Kidney (tissue), 14 donors: Measurements from ENCODE around the gene TRIM44. TPM values are rescaled to one million over a fixed set of nuclear protein-coding genes. Genes with fewer than 3 reads are reported as not detected.
A peak's percentile ranks its signal among the peaks of the same experiment; 100 is the strongest.

Source experiments
- DNase-seq, 5 donors: peaks; one replicate each; pipeline ENCODE4 v3.0.0-alpha.2; 2013 to 2020
- FAIRE-seq: peaks from 2 replicates; lab custom pipeline; 2012; peaks lifted over from hg19 to GRCh38; lab: Jason Lieb, UNC
- H3K27ac ChIP-seq, 2 donors: one replicate each; pipeline ENCODE4 v1.7.0; 2013; ENCODE audit warnings: low read depth in 2 of 2, low read length in 2 of 2, inconsistent platforms in 1 of 2
- H3K27me3 ChIP-seq: one replicate; pipeline ENCODE4 v1.7.1; 2013; ENCODE audit warnings: low read length, inconsistent platforms; ENCODE audit not compliant: control insufficient read depth, insufficient read depth
- H3K36me3 ChIP-seq, 3 donors: one replicate each; pipeline versions ENCODE4 v1.7.0 to v1.7.1; 2013; ENCODE audit warnings: low read length in 3 of 3, control low read depth in 1 of 3, inconsistent platforms in 1 of 3; ENCODE audit not compliant: insufficient read depth in 3 of 3, control insufficient read depth in 2 of 3
- H3K4me1 ChIP-seq, 3 donors: one replicate each; pipeline versions ENCODE4 v1.7.0 to v1.7.1; 2013; ENCODE audit warnings: low read length in 3 of 3, inconsistent platforms in 1 of 3, low read depth in 1 of 3; ENCODE audit not compliant: control insufficient read depth in 2 of 3, insufficient read depth in 2 of 3
- H3K4me3 ChIP-seq, 3 donors: one replicate each; pipeline versions ENCODE4 v1.7.0 to v1.8.1; 2013; ENCODE audit warnings: low read length in 3 of 3, control low read depth in 1 of 3, inconsistent platforms in 1 of 3
- H3K9ac ChIP-seq, 3 donors: one replicate each; pipeline versions ENCODE4 v1.7.0 to v1.7.1; 2013; ENCODE audit warnings: low read length in 3 of 3, control low read depth in 1 of 3, inconsistent platforms in 1 of 3
- H3K9me3 ChIP-seq, 3 donors: one replicate each; pipeline versions ENCODE4 v1.7.0 to v1.7.1; 2013; ENCODE audit warnings: low read length in 3 of 3, control low read depth in 1 of 3, inconsistent platforms in 1 of 3; ENCODE audit not compliant: control insufficient read depth in 2 of 3, insufficient read depth in 1 of 3
- intact Hi-C: fragments of 100-400 bp; cut with DNase I; formaldehyde crosslinking; loops from one replicate; pipeline ENCODE4 v1.11.1; 2022
- polyA plus RNA-seq: library from polyadenylated mRNA; stranded (reverse); fragments of 350-450 nt; fragmentation: Illumina TruSeq; extraction: RNeasy Lipid Tissue Mini Kit (QIAGEN cat#74804); gene quantifications from one replicate; pipeline ENCODE4 v1.2.3, GENCODE V29; 2014; ENCODE audit warnings: low read depth, low replicate concordance; ENCODE audit not compliant: insufficient read depth
- total RNA-seq: library from RNA; stranded (reverse); fragmentation: NEBNext Ultra II Directional; extraction: Animal tissue kit (Norgen Biotek cat#: 25700); gene quantifications from one replicate; pipeline ENCODE4 v1.2.1, GENCODE V29; 2021
- TF ChIP-seq, protein P1 (sequence below): IDR thresholded peaks from 3 replicates; pipeline ENCODE4 v1.5.1; 2012; ENCODE audit warnings: mild to moderate bottlenecking, moderate library complexity, borderline replicate concordance; ENCODE audit not compliant: insufficient read depth; ENCODE audit errors: extremely low read depth
- donor health status: control.
- donor health status: control.
- donor health status: control.
- donor health status: control.
- donor health status: control.
- donor health status: DM: yes; HTN: yes; CAD: no.
- donor health status: Normal renal cell carcinoma (clear cell type).

TRIM44 gene
- total and polyA plus RNA-seq, 2 donors from 2014 or later, result 14.5 to 88.9 TPM

DNA sequence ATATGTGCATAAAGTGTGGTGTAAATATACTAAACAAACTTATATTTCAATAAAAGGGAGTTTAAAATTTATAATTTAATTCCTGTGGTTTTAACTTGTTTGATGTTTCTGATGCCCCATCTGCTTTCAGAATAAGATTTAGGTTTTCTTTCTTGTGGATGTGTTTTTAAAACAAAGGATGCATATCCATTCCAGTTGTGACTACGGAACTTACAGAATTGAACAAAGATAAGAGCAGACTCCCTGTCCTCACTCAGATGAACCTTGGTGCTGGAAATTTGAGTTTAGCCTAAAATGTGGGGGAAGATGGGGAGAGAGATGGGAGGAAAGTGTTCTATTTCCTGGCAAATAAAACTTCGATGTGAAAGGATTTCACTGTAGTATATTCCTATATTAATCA, 41.8 kb upstream of the TRIM44 start:
- intact Hi-C loops, result no loop called here
- peaks cover 0 to 14% (median 5%) of the 10 kb centered on the region in 3 donors for H3K4me1 ChIP-seq
- no peak for FAIRE-seq
- TF ChIP-seq, protein P1, sequence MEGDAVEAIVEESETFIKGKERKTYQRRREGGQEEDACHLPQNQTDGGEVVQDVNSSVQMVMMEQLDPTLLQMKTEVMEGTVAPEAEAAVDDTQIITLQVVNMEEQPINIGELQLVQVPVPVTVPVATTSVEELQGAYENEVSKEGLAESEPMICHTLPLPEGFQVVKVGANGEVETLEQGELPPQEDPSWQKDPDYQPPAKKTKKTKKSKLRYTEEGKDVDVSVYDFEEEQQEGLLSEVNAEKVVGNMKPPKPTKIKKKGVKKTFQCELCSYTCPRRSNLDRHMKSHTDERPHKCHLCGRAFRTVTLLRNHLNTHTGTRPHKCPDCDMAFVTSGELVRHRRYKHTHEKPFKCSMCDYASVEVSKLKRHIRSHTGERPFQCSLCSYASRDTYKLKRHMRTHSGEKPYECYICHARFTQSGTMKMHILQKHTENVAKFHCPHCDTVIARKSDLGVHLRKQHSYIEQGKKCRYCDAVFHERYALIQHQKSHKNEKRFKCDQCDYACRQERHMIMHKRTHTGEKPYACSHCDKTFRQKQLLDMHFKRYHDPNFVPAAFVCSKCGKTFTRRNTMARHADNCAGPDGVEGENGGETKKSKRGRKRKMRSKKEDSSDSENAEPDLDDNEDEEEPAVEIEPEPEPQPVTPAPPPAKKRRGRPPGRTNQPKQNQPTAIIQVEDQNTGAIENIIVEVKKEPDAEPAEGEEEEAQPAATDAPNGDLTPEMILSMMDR, result no peak
- no peak for DNase-seq
- no peaks in the 10 kb centered on the region for H3K36me3 ChIP-seq
- H3K9me3 ChIP-seq, result no peaks in the 10 kb centered on the region
- H3K9ac ChIP-seq, result no peak overlapping the region
- H3K27me3 ChIP-seq, result no peaks in the 10 kb centered on the region
- H3K4me3 ChIP-seq, result no peak overlapping the region
- H3K27ac ChIP-seq, result no peak overlapping the region

DNA sequence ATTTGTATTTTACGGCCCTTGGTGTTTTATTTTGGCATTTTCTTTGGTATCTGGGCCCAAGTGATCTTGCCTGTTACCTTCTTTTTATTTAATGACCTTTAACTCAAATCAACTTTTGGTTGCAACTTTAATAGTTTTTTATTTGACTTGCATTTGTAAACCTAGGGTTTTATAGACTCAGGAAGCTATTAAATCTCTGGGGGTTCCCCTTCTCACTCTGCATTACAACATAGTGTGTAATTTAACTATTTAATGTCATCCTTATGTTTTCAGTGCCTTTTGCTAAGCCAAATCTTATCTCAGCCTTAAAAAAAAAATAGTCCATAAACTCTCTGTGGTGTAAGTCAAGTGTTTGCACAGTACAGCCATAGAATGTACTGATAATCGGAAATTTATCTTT, 41.0 kb upstream of the TRIM44 start:
- intact Hi-C loops, result no loop called here
- no peak for FAIRE-seq
- TF ChIP-seq, protein P1, result no peak
- Histone ChIP-seq H3K27ac (no peak overlapping the region), H3K36me3 (no peaks in the 10 kb centered on the region), H3K9ac (no peak overlapping the region), H3K9me3 (no peaks in the 10 kb centered on the region), H3K4me1 (peaks cover 0 to 12% (median 2%) of the 10 kb centered on the region in 3 donors), H3K27me3 (no peaks in the 10 kb centered on the region), H3K4me3 (no peak overlapping the region)
- DNase-seq, result no peak

DNA sequence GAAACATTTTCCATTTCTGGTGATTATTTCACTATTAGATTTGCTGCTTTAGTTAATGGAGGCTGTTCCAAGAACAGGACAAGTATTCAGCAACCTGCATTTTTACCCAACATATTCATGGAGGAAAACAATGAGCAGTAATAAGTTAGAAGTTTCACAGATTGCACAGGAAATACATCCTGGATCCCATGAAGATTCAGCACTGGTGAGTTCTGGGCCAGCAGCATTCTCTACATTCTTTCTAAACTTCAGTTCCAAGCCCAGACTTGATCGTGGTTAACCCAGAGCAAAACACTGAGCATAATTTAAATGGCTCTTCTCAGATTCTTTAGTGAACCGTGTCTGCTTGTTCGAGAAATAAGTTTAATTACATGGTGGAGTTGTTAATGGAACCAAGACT, 40.5 kb upstream of the TRIM44 start:
- Histone ChIP-seq H3K4me3 (no peak overlapping the region), H3K27ac (no peak overlapping the region), H3K27me3 (no peaks in the 10 kb centered on the region), H3K36me3 (no peaks in the 10 kb centered on the region), H3K4me1 (peaks cover 0 to 12% (median 2%) of the 10 kb centered on the region in 3 donors), H3K9ac (no peak overlapping the region), H3K9me3 (no peaks in the 10 kb centered on the region)
- no peak for FAIRE-seq
- DNase-seq, result peak in 1 of 5 donors; percentile 76
- TF ChIP-seq, protein P1, result no peak
- intact Hi-C loops, result no loop called here

DNA sequence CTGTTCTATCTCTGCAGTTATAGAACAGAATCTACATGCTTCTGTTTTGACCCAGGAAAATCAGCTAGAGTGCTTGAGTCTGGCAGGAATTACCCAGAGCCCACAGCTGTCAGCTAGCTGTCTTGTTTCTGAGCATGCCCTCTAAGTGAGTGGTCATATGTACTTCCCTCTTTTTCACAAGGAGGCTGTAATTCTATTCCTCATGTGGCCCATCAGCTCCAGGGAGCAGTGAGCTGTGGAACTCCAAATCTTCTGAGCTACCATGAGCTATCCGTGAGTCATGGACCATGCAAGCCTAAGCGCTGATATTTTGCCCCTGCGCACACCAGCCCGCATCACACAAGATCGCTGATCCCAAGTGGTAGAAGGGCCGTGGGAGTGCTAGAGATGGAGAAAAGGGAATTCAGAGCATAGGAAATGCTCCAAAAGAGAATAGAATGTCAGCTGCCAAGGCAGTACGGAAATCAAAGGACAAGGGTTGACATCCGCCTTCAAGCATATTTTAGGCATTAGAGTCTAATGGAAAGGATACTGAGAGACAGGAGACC, 38.9 kb upstream of the TRIM44 start:
- intact Hi-C loops, result no loop called here
- H3K27me3 ChIP-seq, result no peaks in the 10 kb centered on the region
- H3K27ac ChIP-seq, result no peak overlapping the region
- H3K36me3 ChIP-seq, result no peaks in the 10 kb centered on the region
- no peaks in the 10 kb centered on the region for H3K9me3 ChIP-seq
- no peak overlapping the region for H3K9ac ChIP-seq
- FAIRE-seq (no peak), DNase-seq (peak in 1 of 5 donors; percentile 52)
- TF ChIP-seq, protein P1, result no peak
- H3K4me1 ChIP-seq, result peaks cover 0 to 10% (median 2%) of the 10 kb centered on the region in 3 donors
- no peak overlapping the region for H3K4me3 ChIP-seq
